Spleen (tissue), 7 donors: ENCODE data around the gene RPS19BP1.

ENCODE experiments used
- CTCF ChIP-seq, 11 experiments: fragments of 200-600 bp in 7 of 11; fragments of 450-650 bp in 4 of 11; sonication (generic) in 4 of 11; IDR thresholded peaks in 8 of 11; conservative IDR thresholded peaks in 3 of 11; 1 replicate in 7 of 11; 2 replicates in 4 of 11; pipeline versions ENCODE4 v1.4.0 to v1.8.0; 2016 to 2021; ENCODE audit warnings: antibody characterized with exemption in 11 of 11, inconsistent platforms in 4 of 11, mild to moderate bottlenecking in 1 of 11
- POLR2A ChIP-seq, 3 donors: fragments of 450-650 bp; IDR thresholded peaks; one replicate each; pipeline ENCODE4 v1.5.1; 2017; ENCODE audit warnings: antibody characterized with exemption in 3 of 3, mild to moderate bottlenecking in 1 of 3
- POLR2AphosphoS5 ChIP-seq, 3 donors: sonication (generic); formaldehyde crosslinking; IDR thresholded peaks; one replicate each; pipeline ENCODE4 v1.5.1; 2017; ENCODE audit warnings: antibody characterized with exemption in 3 of 3
- donor health status: DM: no; HTN: no; CAD: no; lungs with moderate emphysema.
- donor health status: DM: no; HTN: no; CAD: no.
- donor health status: DM: no; HTN: no; CAD: no.

GRCh38 chr22:39479254-39479653 is 53.3 kb downstream of the RPS19BP1 start:
- TF ChIP-seq CTCF (IDR thresholded peaks at IDR 0.05 in 8 of 11, conservative IDR thresholded peaks at IDR 0.05 in 3 of 11) = no peak
- TF ChIP-seq POLR2A (IDR thresholded peaks at IDR 0.05) = no peak
- no peak for TF ChIP-seq POLR2AphosphoS5 (IDR thresholded peaks at IDR 0.05)
